Stimulated activated CD4-positive, alpha-beta T cell treated with anti-CD3 and anti-CD28 coated beads, TNF-alpha, amount 100 ng/mL, for 4 hours (primary cell): ENCODE data around the gene EXOC6B.

Source experiments
- DNase-seq, 3 experiments: peaks; one replicate each; pipeline ENCODE4 v3.0.0-alpha.2; 2020; ENCODE audit warnings: low read depth in 3 of 3

Gene EXOC6B

GRCh38 chr2:72363406-72363805 is 462.4 kb downstream of the EXOC6B start:
- DNase-seq: no peak

- no peak for DNase-seq
Observed at GRCh38 chr2:72362733-72363132, 463.1 kb downstream of the EXOC6B start.

- no peak for DNase-seq
Observed at GRCh38 chr2:72361521-72361920, 464.3 kb downstream of the EXOC6B start.

- no peak for DNase-seq
Observed at GRCh38 chr2:72361042-72361441, 464.8 kb downstream of the EXOC6B start.

- no peak for DNase-seq
Observed at GRCh38 chr2:72350852-72351251, 475.0 kb downstream of the EXOC6B start.

- DNase-seq: no peak
Observed at GRCh38 chr2:72349016-72349415, 476.8 kb downstream of the EXOC6B start.

GRCh38 chr2:72347081-72347480 is 478.8 kb downstream of the EXOC6B start:
- DNase-seq: no peak

- DNase-seq: no peak
Observed at GRCh38 chr2:72341639-72342038, 484.2 kb downstream of the EXOC6B start.

- DNase-seq: no peak
Observed at GRCh38 chr2:72340665-72341064, 485.2 kb downstream of the EXOC6B start.

GRCh38 chr2:72338076-72338475 is 487.8 kb downstream of the EXOC6B start:
- no peak for DNase-seq

- no peak for DNase-seq
Observed at GRCh38 chr2:72332720-72333119, 493.1 kb downstream of the EXOC6B start.

- no peak for DNase-seq
Observed at GRCh38 chr2:72330652-72331051, 495.2 kb downstream of the EXOC6B start.

- no peak for DNase-seq
Observed at GRCh38 chr2:72326759-72327158, 499.1 kb downstream of the EXOC6B start.

- no peak for DNase-seq
Observed at GRCh38 chr2:72325592-72326422, 500.0 kb downstream of the EXOC6B start.

- DNase-seq: no peak
Observed at GRCh38 chr2:72316774-72317173, 509.1 kb downstream of the EXOC6B start.

GRCh38 chr2:72300147-72300684 is 525.6 kb downstream of the EXOC6B start:
- DNase-seq: no peak

- DNase-seq: no peak
Observed at GRCh38 chr2:72293620-72294019, 532.2 kb downstream of the EXOC6B start.

GRCh38 chr2:72292433-72292832 is 533.4 kb downstream of the EXOC6B start:
- no peak for DNase-seq

GRCh38 chr2:72291059-72291458 is 534.8 kb downstream of the EXOC6B start:
- DNase-seq: no peak

GRCh38 chr2:72289736-72290135 is 536.1 kb downstream of the EXOC6B start:
- no peak for DNase-seq

GRCh38 chr2:72289283-72289682 is 536.5 kb downstream of the EXOC6B start:
- DNase-seq: no peak

GRCh38 chr2:72278046-72278445 is 547.8 kb downstream of the EXOC6B start:
- no peak for DNase-seq

GRCh38 chr2:72276876-72277275 is 549.0 kb downstream of the EXOC6B start:
- no peak for DNase-seq

- no peak for DNase-seq
Observed at GRCh38 chr2:72276356-72276755, 549.5 kb downstream of the EXOC6B start.
